ENCODE results near the gene LRIG3.
"Not testable (repeated sequence)": the region's sequence is repeated elsewhere in the genome, so short reads cannot be mapped to it uniquely, and the experiment has no call there.

LRIG3 gene

DNA sequence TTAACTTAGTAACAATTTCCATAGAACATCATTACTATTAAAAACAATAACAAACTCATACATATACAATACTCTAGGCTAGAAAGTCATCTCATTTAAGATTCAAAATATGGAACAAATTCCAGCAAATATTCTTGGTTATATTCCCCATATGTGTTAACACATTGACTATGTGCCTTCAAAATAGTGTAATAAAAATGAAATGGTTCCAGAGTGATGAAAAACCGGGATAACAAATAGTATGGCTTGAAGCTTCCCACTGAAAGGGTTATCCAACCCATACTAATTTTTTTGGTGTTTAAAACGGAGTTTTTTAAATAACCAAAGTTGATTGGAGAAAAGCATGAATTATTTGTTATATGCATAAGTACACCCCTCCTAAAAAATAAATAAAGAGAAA, 5.3 kb downstream of the LRIG3 start:
- Histone ChIP-seq H3K4me3 (ENCODE audit: low read length) (no peak overlapping the region), H3K36me3 (ENCODE audit: control insufficient read depth, insufficient read depth, low read length) (no peaks in the 10 kb centered on the region), H3K9ac (ENCODE audit: low read length) (no peak overlapping the region), H3K27ac (ENCODE audit: low read depth, low read length) (no peak overlapping the region), H3K4me1 (ENCODE audit: control insufficient read depth, insufficient read depth, low read length) (peaks cover 11% of the 10 kb centered on the region), H3K27me3 (ENCODE audit: control insufficient read depth, insufficient read depth, low read length) (no peaks in the 10 kb centered on the region)

DNA sequence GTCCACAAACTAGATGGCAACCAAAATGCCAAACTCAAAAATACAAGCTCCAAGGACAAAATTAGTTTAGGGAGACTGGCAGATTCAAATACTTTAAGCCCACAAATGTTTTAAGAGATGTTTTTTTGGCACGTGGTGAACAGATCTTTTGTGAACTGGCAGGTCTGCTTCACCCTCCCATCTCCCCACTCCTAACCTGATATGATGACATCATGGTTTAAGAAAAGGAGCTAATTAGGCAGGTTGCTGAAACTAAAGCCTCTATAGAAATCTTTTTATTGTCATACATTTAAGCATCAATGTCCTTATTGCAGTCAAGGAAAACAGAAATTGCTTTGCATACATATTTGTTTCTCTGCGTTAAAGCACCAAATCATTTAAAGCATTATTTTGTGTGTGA, 5.8 kb downstream of the LRIG3 start:
- H3K27ac ChIP-seq (ENCODE audit: low read depth, low read length), result no peak overlapping the region
- H3K4me3 ChIP-seq (ENCODE audit: low read length), result no peak overlapping the region
- no peaks in the 10 kb centered on the region for H3K27me3 ChIP-seq (ENCODE audit: control insufficient read depth, insufficient read depth, low read length)
- H3K4me1 ChIP-seq (ENCODE audit: control insufficient read depth, insufficient read depth, low read length), result peaks cover 13% of the 10 kb centered on the region
- H3K36me3 ChIP-seq (ENCODE audit: control insufficient read depth, insufficient read depth, low read length), result no peaks in the 10 kb centered on the region
- H3K9ac ChIP-seq (ENCODE audit: low read length), result no peak overlapping the region

DNA sequence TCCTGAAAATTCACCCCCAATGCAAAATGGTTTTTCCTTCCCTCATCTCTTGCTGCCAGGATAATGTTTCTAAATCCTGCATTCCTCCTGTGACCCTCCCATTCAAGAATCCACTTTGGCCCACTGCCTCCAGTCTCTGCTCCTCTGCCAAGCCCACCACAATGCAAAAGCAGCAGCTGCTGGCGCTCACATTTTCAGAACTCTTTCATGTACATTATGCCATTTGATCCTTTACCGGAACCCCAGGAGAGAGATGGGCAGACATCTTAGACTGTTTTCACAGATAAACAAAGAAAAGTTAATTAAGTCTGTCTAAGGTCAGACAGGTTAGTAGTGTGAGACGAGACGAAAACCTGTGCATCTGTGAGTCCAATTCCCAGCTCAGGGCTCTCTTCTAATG, 12.9 kb downstream of the LRIG3 start:
- H3K27ac ChIP-seq (ENCODE audit: low read depth, low read length), result no peak overlapping the region
- peaks cover 6% of the 10 kb centered on the region for H3K4me1 ChIP-seq (ENCODE audit: control insufficient read depth, insufficient read depth, low read length)
- H3K9ac ChIP-seq (ENCODE audit: low read length), result no peak overlapping the region
- no peak overlapping the region for H3K4me3 ChIP-seq (ENCODE audit: low read length)
- no peaks in the 10 kb centered on the region for H3K27me3 ChIP-seq (ENCODE audit: control insufficient read depth, insufficient read depth, low read length)
- no peaks in the 10 kb centered on the region for H3K36me3 ChIP-seq (ENCODE audit: control insufficient read depth, insufficient read depth, low read length)

DNA sequence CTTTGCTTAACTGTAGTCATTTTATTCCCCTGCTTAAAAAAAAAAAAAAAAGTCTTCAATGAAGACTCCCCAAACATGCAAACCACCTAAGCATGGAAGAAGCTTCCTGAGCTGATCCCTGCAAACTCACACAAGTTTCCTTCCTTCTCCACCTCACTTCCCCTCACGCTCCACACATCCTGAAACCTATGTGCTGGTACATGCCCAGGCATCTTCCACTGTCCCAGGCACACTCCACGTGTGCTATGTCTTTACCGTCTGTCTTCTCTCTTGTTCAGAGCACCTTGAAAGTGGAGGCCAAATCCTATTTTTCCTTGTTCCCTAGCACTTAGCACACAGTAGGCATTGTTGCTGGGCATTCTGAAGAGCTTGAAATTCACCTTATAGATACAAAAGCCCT, 13.4 kb downstream of the LRIG3 start:
- H3K4me1 ChIP-seq (ENCODE audit: control insufficient read depth, insufficient read depth, low read length), result peaks cover 6% of the 10 kb centered on the region
- H3K36me3 ChIP-seq (ENCODE audit: control insufficient read depth, insufficient read depth, low read length), result no peaks in the 10 kb centered on the region
- H3K9ac ChIP-seq (ENCODE audit: low read length), result no peak overlapping the region
- H3K4me3 ChIP-seq (ENCODE audit: low read length), result no peak overlapping the region
- no peak overlapping the region for H3K27ac ChIP-seq (ENCODE audit: low read depth, low read length)
- no peaks in the 10 kb centered on the region for H3K27me3 ChIP-seq (ENCODE audit: control insufficient read depth, insufficient read depth, low read length)

DNA sequence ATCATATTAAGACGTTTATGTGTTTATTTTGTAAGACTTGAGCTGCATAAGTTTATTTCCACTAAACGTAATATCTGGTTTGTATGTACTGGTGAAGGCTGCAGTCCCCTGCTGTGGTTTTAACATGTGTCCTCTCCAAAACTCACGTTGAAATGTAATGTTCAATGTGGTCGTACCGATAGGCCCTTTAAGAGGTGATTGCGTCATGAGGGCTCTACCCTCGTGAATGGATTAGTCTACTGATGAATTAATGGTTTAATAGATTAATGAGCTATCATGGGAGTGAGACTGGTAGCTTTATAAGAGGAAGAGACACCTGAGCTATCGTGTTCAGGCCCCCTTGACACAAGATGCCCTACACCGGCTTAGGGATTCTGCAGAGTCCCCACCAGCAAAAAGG, 14.9 kb downstream of the LRIG3 start:
- no peak overlapping the region for H3K9ac ChIP-seq (ENCODE audit: low read length)
- no peaks in the 10 kb centered on the region for H3K36me3 ChIP-seq (ENCODE audit: control insufficient read depth, insufficient read depth, low read length)
- no peaks in the 10 kb centered on the region for H3K27me3 ChIP-seq (ENCODE audit: control insufficient read depth, insufficient read depth, low read length)
- no peak overlapping the region for H3K4me3 ChIP-seq (ENCODE audit: low read length)
- H3K27ac ChIP-seq (ENCODE audit: low read depth, low read length), result no peak overlapping the region
- peaks cover 6% of the 10 kb centered on the region for H3K4me1 ChIP-seq (ENCODE audit: control insufficient read depth, insufficient read depth, low read length)

DNA sequence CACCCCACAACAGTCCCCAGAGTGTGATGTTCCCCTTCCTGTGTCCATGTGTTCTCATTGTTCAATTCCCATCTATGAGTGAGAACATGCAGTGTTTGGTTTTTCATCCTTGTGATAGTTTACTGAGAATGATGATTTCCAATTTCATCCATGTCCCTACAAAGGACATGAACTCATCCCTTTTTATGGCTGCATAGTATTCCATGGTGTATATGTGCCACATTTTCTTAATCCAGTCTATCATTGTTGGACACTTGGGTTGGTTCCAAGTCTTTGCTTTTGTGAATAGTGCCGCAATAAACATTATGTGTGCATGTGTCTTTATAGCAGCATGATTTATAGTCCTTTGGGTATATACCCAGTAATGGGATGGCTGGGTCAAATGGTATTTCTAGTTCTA, 17.6 kb downstream of the LRIG3 start:
- not testable (repeated sequence) for H3K4me3 ChIP-seq (ENCODE audit: low read length); H3K4me1 ChIP-seq (ENCODE audit: control insufficient read depth, insufficient read depth, low read length); H3K27ac ChIP-seq (ENCODE audit: low read depth, low read length); H3K9ac ChIP-seq (ENCODE audit: low read length); H3K36me3 ChIP-seq (ENCODE audit: control insufficient read depth, insufficient read depth, low read length); H3K27me3 ChIP-seq (ENCODE audit: control insufficient read depth, insufficient read depth, low read length)

DNA sequence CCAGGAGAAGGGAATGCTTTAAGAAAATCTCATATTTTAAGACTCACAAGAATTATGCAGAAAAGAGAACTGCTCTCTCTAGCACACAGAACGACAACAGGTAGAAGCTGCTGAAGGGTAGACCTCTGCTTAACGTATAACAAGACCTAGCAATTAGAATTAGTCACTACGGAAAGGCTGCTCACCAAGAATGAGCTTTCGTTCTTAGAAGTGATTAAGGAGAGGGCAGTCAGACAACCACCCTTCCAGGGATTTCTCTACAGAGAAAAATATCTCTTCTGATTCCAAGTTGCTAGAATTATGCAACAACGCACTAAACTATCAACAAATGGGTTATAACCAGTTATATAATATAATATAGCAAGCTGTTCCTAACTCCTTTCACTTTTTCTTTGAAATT, 18.6 kb downstream of the LRIG3 start:
- no peaks in the 10 kb centered on the region for H3K27me3 ChIP-seq (ENCODE audit: control insufficient read depth, insufficient read depth, low read length)
- H3K27ac ChIP-seq (ENCODE audit: low read depth, low read length), result no peak overlapping the region
- H3K4me1 ChIP-seq (ENCODE audit: control insufficient read depth, insufficient read depth, low read length), result no peaks in the 10 kb centered on the region
- H3K36me3 ChIP-seq (ENCODE audit: control insufficient read depth, insufficient read depth, low read length), result no peaks in the 10 kb centered on the region
- H3K9ac ChIP-seq (ENCODE audit: low read length), result no peak overlapping the region
- H3K4me3 ChIP-seq (ENCODE audit: low read length), result no peak overlapping the region

DNA sequence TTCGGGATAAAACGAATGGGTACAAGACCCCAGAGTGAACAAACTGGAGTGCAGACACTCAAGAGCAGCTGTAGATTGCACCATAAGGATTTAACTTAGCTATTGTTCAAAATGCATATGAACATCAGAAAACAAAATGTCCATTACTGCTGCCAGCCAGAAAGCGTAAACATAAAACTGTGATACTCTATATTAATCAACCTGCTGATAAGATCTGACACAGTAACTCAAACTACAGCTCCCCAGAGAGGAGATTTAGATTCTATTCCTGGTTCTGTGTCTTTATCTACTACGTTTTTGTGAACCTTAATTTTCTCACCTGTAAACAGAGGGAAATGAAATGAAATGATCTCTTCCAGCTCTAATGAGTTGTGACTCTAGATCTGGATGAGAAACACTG, 22.3 kb downstream of the LRIG3 start:
- Histone ChIP-seq H3K4me3 (ENCODE audit: low read length) (no peak overlapping the region), H3K27me3 (ENCODE audit: control insufficient read depth, insufficient read depth, low read length) (no peaks in the 10 kb centered on the region), H3K36me3 (ENCODE audit: control insufficient read depth, insufficient read depth, low read length) (no peaks in the 10 kb centered on the region), H3K4me1 (ENCODE audit: control insufficient read depth, insufficient read depth, low read length) (peaks cover 8% of the 10 kb centered on the region), H3K27ac (ENCODE audit: low read depth, low read length) (no peak overlapping the region), H3K9ac (ENCODE audit: low read length) (no peak overlapping the region)

DNA sequence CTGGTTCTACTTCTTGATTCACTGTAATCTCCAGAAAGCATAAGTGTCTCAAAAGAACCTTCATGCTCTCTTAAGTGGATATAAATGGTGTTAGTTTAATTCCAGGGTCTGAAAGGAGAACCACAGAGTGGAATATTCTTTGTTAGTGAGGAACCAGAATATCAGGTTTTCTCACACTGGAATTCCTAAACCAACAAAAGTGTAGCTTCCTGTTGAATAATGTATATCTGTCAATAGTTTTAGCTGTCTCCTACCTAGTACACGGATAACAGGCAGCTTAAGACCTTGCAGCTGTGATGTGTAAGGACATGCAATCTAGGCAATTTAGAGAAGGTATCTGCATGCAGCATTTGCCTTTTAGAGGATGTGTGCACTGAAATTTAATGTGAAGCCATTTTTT, 24.0 kb downstream of the LRIG3 start:
- no peak overlapping the region for H3K27ac ChIP-seq (ENCODE audit: low read depth, low read length)
- peaks cover 8% of the 10 kb centered on the region for H3K4me1 ChIP-seq (ENCODE audit: control insufficient read depth, insufficient read depth, low read length)
- H3K36me3 ChIP-seq (ENCODE audit: control insufficient read depth, insufficient read depth, low read length), result no peaks in the 10 kb centered on the region
- H3K9ac ChIP-seq (ENCODE audit: low read length), result no peak overlapping the region
- H3K4me3 ChIP-seq (ENCODE audit: low read length), result no peak overlapping the region
- no peaks in the 10 kb centered on the region for H3K27me3 ChIP-seq (ENCODE audit: control insufficient read depth, insufficient read depth, low read length)

DNA sequence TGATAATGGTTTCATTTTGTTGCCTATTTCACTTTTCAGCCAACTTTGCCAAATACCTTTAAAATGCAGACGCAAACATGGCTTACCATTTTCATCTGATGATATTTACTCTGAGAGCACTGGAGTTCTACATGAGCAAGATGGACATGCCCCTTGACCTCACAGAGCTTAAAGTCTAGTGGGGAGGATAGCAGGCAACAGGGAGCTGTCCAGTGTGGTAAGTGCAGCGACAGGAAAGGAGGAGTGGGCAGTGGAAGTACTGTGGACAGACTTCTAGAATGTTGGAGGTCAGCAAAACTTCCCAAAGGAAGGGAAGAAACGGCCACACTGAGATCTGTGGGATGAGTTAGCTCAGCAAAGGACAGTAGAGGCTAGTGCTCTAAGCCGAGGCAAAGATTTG, 25.3 kb downstream of the LRIG3 start:
- Histone ChIP-seq H3K4me3 (ENCODE audit: low read length) (no peak overlapping the region), H3K27me3 (ENCODE audit: control insufficient read depth, insufficient read depth, low read length) (no peaks in the 10 kb centered on the region), H3K4me1 (ENCODE audit: control insufficient read depth, insufficient read depth, low read length) (peaks cover 8% of the 10 kb centered on the region), H3K36me3 (ENCODE audit: control insufficient read depth, insufficient read depth, low read length) (no peaks in the 10 kb centered on the region), H3K27ac (ENCODE audit: low read depth, low read length) (no peak overlapping the region), H3K9ac (ENCODE audit: low read length) (no peak overlapping the region)

DNA sequence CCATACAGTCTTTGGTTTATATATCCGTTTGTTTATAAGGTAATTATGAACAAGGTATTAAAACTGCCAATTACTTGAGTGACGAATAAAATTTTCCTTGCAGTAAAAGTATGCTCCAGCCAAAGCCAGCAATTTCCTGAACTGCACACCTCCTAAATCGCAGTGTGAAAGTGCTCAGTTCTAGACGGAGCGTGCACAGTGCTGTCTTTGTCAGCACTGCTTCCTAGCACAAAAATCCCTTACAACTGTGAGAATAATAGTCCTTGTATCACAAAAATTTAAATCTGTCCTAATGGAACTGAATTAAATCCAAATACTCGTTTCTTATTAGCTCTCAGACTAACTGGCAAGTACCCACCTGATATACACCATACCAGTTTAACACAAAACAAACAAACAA, 26.3 kb downstream of the LRIG3 start:
- Histone ChIP-seq H3K4me3 (ENCODE audit: low read length) (no peak overlapping the region), H3K4me1 (ENCODE audit: control insufficient read depth, insufficient read depth, low read length) (peaks cover 8% of the 10 kb centered on the region), H3K36me3 (ENCODE audit: control insufficient read depth, insufficient read depth, low read length) (no peaks in the 10 kb centered on the region), H3K27ac (ENCODE audit: low read depth, low read length) (no peak overlapping the region), H3K27me3 (ENCODE audit: control insufficient read depth, insufficient read depth, low read length) (no peaks in the 10 kb centered on the region), H3K9ac (ENCODE audit: low read length) (no peak overlapping the region)

DNA sequence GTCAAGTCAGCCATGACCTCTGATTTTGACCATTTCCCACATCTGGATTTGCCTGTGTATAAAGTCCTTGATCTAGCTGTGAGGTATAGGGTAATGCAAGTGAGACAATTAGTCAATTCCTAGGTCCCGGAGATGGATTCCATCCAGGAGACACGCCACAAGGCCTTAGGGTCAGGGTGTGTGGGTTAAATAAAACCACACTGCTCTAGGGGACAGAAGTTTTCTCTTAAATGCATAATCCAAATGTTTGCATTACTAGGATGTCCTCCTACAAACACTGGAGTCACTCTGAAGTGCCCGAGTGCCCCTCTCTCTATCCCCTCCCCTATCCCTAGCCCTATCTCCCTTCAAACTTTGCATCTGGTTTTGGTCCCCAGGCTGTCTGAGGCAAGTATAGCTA, 26.8 kb downstream of the LRIG3 start:
- Histone ChIP-seq H3K27me3 (ENCODE audit: control insufficient read depth, insufficient read depth, low read length) (no peaks in the 10 kb centered on the region), H3K4me3 (ENCODE audit: low read length) (no peak overlapping the region), H3K4me1 (ENCODE audit: control insufficient read depth, insufficient read depth, low read length) (peaks cover 11% of the 10 kb centered on the region), H3K9ac (ENCODE audit: low read length) (no peak overlapping the region), H3K27ac (ENCODE audit: low read depth, low read length) (no peak overlapping the region), H3K36me3 (ENCODE audit: control insufficient read depth, insufficient read depth, low read length) (no peaks in the 10 kb centered on the region)

DNA sequence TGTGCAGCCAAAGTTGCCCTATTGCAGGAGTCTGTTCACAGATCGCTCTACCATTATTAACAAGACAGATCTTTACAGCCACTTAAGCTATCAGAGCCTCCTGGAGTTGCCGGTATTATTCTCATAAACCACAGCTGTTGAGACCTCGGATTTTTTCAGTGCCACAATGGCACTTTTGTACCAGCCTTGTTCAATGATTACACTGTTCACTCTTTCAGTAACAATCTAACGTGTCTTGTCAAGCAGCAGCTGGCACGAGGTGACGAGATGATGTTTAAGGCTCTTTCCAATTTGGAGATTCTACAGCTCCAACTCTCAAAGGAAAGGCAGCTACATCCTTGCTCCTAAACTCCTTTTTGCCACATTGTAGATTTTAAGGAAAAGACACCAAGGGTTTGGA, 30.7 kb downstream of the LRIG3 start:
- Histone ChIP-seq H3K27me3 (ENCODE audit: control insufficient read depth, insufficient read depth, low read length) (no peaks in the 10 kb centered on the region), H3K4me1 (ENCODE audit: control insufficient read depth, insufficient read depth, low read length) (peaks cover 11% of the 10 kb centered on the region), H3K27ac (ENCODE audit: low read depth, low read length) (no peak overlapping the region), H3K9ac (ENCODE audit: low read length) (no peak overlapping the region), H3K4me3 (ENCODE audit: low read length) (no peak overlapping the region), H3K36me3 (ENCODE audit: control insufficient read depth, insufficient read depth, low read length) (no peaks in the 10 kb centered on the region)

Measured in rectal smooth muscle tissue (tissue), 1 donor.